Calu3 (cell line): Measurements from ENCODE around the gene HYCC2. TPM values are rescaled to one million over a fixed set of nuclear protein-coding genes. Genes with fewer than 3 reads are reported as not detected.
"Not testable (repeated sequence)": the region's sequence is repeated elsewhere in the genome, so short reads cannot be mapped to it uniquely, and the experiment has no call there.

Experiments
- Bru-seq: library from RNA; stranded (reverse); fragments of 400-500 nt; gene quantifications from one replicate; lab custom pipeline; 2021; lab: Mats Ljungman, UMichigan
- BruChase-seq, 2 experiments: library from RNA; stranded (reverse); fragments of 400-500 nt; gene quantifications; one replicate each; lab custom pipeline; 2021; lab: Mats Ljungman, UMichigan
- BruUV-seq: library from RNA; stranded (reverse); fragments of 400-500 nt; replicated peaks from 2 replicates; lab custom pipeline; 2021; lab: Mats Ljungman, UMichigan
- CTCF ChIA-PET: fragments of 300-600 bp; sonication (Branson Sonifier 250); formaldehyde crosslinking; loops from one replicate; lab custom pipeline; 2022; ENCODE audit warnings: antibody characterized with exemption; lab: Charles Lee
- DNase-seq: peaks from one replicate; pipeline ENCODE4 v3.0.0; 2022
- H3K27ac Mint-ChIP-seq: one replicate; pipeline ENCODE4 v1.8.0; 2022; ENCODE audit warnings: mixed read lengths; ENCODE audit not compliant: unreplicated experiment
- H3K27me3 Mint-ChIP-seq: one replicate; pipeline ENCODE4 v1.8.0; 2022; ENCODE audit warnings: mixed read lengths; ENCODE audit not compliant: unreplicated experiment
- H3K36me3 Mint-ChIP-seq: one replicate; pipeline ENCODE4 v1.8.0; 2022; ENCODE audit warnings: mild to moderate bottlenecking, moderate library complexity, mixed read lengths; ENCODE audit not compliant: insufficient read depth, unreplicated experiment
- H3K4me1 Mint-ChIP-seq: one replicate; pipeline ENCODE4 v1.8.0; 2022; ENCODE audit warnings: mild to moderate bottlenecking, low read depth, mixed read lengths; ENCODE audit not compliant: unreplicated experiment
- H3K4me3 Mint-ChIP-seq: one replicate; pipeline ENCODE4 v1.8.0; 2022; ENCODE audit warnings: mild to moderate bottlenecking, low read depth, moderate library complexity, mixed read lengths; ENCODE audit not compliant: unreplicated experiment
- H3K9me3 Mint-ChIP-seq: one replicate; pipeline ENCODE4 v1.8.0; 2022; ENCODE audit warnings: low read depth, mixed read lengths; ENCODE audit not compliant: unreplicated experiment
- intact Hi-C: fragments of 100-400 bp; cut with micrococcal nuclease; formaldehyde crosslinking; loops from one replicate; pipeline ENCODE4 v1.10.0; 2022; ENCODE audit not compliant: unreplicated experiment
- long read RNA-seq: library from polyadenylated mRNA; stranded (forward); transcript quantifications from one replicate; pipeline ENCODE4 v2.0.0, GENCODE V29; 2022
- total RNA-seq: library from RNA; stranded (reverse); gene quantifications from 2 replicates; pipeline ENCODE4 v1.2.3, GENCODE V29; 2022
- TF ChIP-seq, protein P1 (sequence below): fragments of 200-600 bp; IDR thresholded peaks from one replicate; pipeline ENCODE4 v1.8.0; 2022; ENCODE audit warnings: antibody characterized with exemption; ENCODE audit not compliant: unreplicated experiment

The HYCC2 gene
- total RNA-seq (37.5 and 45.6 TPM in 2 replicates), Bru-seq, nascent RNA (percentile 87 among the genes with signal in this experiment), BruChase-seq, experiment 1, labeled RNA remaining after a 6-hour chase (percentile 82 among the genes with signal in this experiment), BruChase-seq, experiment 2, labeled RNA remaining after a 2-hour chase (percentile 90 among the genes with signal in this experiment)
- long read RNA-seq, full-length matches to known transcripts = 3 of 14 reads
- long read RNA-seq, partial matches to known transcripts = 0 of 14 reads
- long read RNA-seq, other reads (novel, unspliced or antisense) = 11 of 14 reads

DNA sequence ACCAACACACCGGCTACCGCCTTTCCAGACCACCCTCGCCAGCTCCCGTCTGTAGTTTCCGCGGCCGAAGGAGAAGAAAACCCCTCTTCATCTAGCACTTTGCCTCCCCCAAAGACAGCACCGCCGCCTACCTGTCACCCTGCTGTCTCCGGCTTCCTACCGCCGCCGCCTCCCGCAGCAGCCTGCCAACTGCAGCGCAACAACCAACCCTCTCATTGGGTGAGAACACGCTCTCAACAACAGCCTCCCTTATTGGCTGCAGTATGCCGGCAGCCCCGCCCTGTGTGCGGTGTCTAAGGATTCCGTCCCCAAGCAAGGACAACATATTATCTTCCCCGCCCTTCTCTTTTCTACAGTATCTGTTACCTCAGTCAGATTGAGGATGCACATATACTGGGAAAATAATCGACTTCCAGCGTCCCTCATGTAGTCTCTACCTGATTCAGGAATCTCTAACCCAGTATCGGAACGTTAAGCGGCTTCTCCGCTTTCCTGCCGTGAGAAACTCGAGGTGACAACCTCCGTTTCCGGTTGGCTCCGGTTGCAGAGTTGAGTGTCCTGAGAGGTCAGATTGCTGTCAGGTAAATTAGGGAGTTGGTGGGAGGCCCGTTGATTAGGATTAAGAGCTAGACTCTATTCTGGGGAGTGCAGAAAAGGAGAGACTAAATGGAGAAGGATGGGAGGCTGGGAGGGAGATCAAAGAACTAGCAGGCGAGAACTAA lies at the start of gene HYCC2, which contains the start of gene NDUFB3:
HYCC2 (minus strand) TSS at position 193 of the 722 bp plus-strand sequence. CDS start 47,662 bp downstream, outside the sequence.
NDUFB3 (plus strand) TSS at position 523 of the 722 bp plus-strand sequence. CDS start 6,882 bp downstream, outside the sequence.
- peaks cover 61% of the 10 kb centered on the region for H3K36me3 Mint-ChIP-seq
- no TSS peak for BruUV-seq
- peak within 1 kb of the TSS; percentile 97 for H3K27ac Mint-ChIP-seq
- intact Hi-C loops = loop anchor here (1.0 kb wide), 2 partner anchors 87 to 106 kb away; no protein-coding TSS in a partner anchor
- no peaks in the 10 kb centered on the region for H3K9me3 Mint-ChIP-seq
- no peaks in the 10 kb centered on the region for H3K27me3 Mint-ChIP-seq
- H3K4me3 Mint-ChIP-seq = peak within 1 kb of the TSS; percentile 90
- peak; percentile 93 for DNase-seq
- peaks cover 31% of the 10 kb centered on the region for H3K4me1 Mint-ChIP-seq
- TF ChIP-seq, protein P1, sequence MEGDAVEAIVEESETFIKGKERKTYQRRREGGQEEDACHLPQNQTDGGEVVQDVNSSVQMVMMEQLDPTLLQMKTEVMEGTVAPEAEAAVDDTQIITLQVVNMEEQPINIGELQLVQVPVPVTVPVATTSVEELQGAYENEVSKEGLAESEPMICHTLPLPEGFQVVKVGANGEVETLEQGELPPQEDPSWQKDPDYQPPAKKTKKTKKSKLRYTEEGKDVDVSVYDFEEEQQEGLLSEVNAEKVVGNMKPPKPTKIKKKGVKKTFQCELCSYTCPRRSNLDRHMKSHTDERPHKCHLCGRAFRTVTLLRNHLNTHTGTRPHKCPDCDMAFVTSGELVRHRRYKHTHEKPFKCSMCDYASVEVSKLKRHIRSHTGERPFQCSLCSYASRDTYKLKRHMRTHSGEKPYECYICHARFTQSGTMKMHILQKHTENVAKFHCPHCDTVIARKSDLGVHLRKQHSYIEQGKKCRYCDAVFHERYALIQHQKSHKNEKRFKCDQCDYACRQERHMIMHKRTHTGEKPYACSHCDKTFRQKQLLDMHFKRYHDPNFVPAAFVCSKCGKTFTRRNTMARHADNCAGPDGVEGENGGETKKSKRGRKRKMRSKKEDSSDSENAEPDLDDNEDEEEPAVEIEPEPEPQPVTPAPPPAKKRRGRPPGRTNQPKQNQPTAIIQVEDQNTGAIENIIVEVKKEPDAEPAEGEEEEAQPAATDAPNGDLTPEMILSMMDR = peak; percentile 18
- CTCF ChIA-PET = interaction anchor here (1.4 kb wide), 1 partner anchor 64 kb away, joined by 3 read pairs; no protein-coding TSS in a partner anchor

DNA sequence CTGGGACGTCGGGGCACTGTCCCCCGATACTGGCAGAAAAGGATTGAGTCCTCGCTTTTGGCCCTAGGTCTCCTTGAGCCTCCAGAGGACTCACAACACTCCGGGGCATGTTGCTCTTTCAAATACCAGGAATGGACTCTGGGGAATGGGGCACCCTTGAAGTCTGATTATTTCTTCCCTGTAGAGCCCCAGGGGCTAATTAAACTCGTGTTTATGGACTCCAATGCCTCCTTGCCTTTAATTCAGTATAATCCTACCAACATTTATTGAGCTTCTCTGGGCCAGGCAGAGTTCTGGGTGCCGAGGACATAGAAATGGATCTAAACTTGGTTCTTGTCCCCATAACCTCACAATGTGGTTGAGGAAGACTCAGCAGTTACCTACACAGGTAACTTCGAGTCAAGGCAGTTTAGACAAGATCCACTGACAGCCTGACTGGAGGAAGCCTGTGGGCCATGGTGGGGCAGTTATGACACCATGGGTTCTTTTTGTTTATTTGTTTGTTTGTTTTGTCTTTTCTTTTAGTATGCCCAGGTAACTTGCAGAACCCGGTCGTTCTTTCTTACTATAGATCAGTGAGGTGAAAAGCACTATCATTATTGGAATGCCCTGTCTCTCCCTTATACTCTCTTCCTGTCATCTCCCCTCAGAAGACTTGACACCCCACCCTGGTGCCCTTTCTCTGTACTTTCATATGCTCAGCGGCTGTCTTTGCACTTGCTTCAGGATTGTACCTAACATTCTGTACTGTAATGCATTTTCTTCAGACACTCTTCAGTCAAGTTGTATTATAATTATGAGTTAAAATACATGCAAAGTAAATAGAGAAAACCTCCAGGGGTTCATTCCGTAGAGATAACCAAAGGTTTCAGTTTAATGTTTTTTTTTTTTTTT lies 47.7 kb upstream of the HYCC2 start:
- Mint-ChIP-seq H3K4me1 (peaks cover 42% of the 10 kb centered on the region), H3K27me3 (no peaks in the 10 kb centered on the region), H3K9me3 (no peaks in the 10 kb centered on the region), H3K4me3 (peak overlapping the region; percentile 71), H3K27ac (peak overlapping the region; percentile 99), H3K36me3 (peaks cover 96% of the 10 kb centered on the region)
- TF ChIP-seq, protein P1 = no peak
- DNase-seq = no peak
- no TSS peak for BruUV-seq
- CTCF ChIA-PET = interaction anchor here (0.7 to 3.5 kb wide), 6 partner anchors 8 to 110 kb away, joined by 3 to 20 read pairs (median 4); no protein-coding TSS in a partner anchor
- intact Hi-C loops = no loop called here

DNA sequence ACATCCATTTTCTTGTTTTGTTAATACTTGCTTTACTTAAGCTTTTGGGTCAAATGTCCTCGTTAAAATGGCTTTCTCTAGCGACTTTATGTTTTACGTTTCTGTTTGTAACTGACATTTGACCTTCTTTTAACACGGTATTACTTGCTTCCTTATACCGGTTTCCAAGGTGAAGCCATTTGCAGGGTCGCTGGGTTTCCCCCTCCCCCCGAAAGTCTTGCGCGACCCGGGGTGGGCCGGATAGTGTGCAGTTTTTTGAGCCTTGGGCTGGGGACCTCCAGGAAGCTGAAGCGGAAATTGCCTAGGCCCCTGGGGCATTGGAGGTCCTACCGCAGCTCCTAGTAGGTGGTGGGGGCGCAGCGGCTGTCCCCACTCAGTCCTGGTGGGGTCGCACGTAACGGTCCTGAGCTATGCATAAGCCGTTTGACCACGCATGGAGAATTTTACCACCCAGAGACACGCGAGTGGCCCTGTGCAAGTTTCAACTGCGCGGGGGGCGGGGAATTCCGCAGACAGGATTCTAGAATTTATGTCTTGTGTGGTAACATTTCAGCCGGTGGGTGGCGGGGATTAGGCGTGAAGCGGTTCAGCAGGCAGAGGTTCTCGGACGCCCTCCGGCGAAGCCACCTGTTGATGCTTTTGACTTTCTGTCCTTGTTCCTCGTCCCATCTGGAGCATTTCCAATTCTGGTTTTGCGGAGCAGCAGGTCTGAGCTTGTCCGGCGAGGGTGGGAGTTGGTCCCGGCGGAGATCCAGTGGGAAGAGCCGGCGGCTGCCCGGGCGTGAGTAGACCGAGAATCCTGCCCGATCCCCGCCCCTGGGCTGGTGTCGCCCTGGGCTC lies 46.9 kb upstream of the HYCC2 start:
- TSS peak; percentile 24 for BruUV-seq
- intact Hi-C loops = no loop called here

DNA sequence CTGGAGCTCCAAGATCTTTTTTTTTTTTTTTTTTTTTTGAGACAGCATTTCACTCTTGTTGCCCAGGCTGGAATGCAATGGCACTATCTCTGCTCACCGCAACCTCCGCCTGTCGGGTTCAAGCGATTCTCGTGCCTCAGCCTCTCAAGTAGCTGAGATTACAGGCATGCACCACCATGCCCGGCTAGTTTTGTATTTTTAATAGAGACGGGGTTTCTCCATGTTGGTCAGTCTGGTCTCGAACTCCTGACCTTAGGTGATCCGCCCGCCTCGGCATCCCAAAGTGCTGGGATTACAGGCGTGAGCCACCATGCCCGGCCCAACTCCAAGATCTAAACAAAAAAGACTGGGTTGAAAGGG lies 46.2 kb upstream of the HYCC2 start:
- CTCF ChIA-PET = interaction anchor here (0.7 to 3.5 kb wide), 5 partner anchors 26 to 152 kb away, joined by 3 to 20 read pairs (median 4); no protein-coding TSS in a partner anchor
- Mint-ChIP-seq H3K4me1 (peaks cover 36% of the 10 kb centered on the region), H3K36me3 (peaks cover 92% of the 10 kb centered on the region), H3K27ac (peak overlapping the region; percentile 99), H3K4me3 (peak overlapping the region; percentile 71)
- H3K27me3 Mint-ChIP-seq, BruUV-seq, DNase-seq, H3K9me3 Mint-ChIP-seq, intact Hi-C loops: not testable (repeated sequence)

More for the DNA sequence above, 46.9 kb upstream of the HYCC2 start:
- CTCF ChIA-PET = interaction anchor here (1.0 to 3.5 kb wide), 4 partner anchors 8 to 114 kb away, joined by 3 to 20 read pairs (median 3); no protein-coding TSS in a partner anchor
- TF ChIP-seq, protein P1 = peak; percentile 55
- Mint-ChIP-seq H3K9me3 (no peaks in the 10 kb centered on the region), H3K27me3 (no peaks in the 10 kb centered on the region), H3K36me3 (peaks cover 94% of the 10 kb centered on the region), H3K4me3 (peak overlapping the region; percentile 71), H3K4me1 (peaks cover 39% of the 10 kb centered on the region), H3K27ac (peak overlapping the region; percentile 99)
- peak; percentile 89 for DNase-seq
